B cell (primary cell): ENCODE results near the gene HOXA5. TPM values are rescaled to one million over a fixed set of nuclear protein-coding genes. Genes with fewer than 3 reads are reported as not detected.

Source experiments
- ATAC-seq: fragments of 200-7000 bp; cut with Tn5 transposase; one replicate; pipeline ENCODE4 v1.10.0; 2021; ENCODE audit warnings: low read depth, mild to moderate bottlenecking, moderate number of reproducible peaks, moderate library complexity
- CTCF ChIA-PET: fragments of 350-600 bp; sonication (Branson Sonifier 250); formaldehyde crosslinking; loops from one replicate; lab custom pipeline; 2021; ENCODE audit warnings: antibody characterized with exemption, inconsistent platforms; lab: Charles Lee
- POLR2A ChIA-PET: fragments of 350-600 bp; sonication (Branson Sonifier 250); formaldehyde crosslinking; loops from one replicate; lab custom pipeline; 2021; ENCODE audit warnings: antibody characterized with exemption; lab: Charles Lee
- DNase-seq: peaks from one replicate; pipeline ENCODE4 v3.0.0; 2013
- H2AFZ ChIP-seq: 2 replicates; pipeline ENCODE4 v1.6.1; 2012; ENCODE audit warnings: mild to moderate bottlenecking, low read depth, low read length; ENCODE audit not compliant: insufficient read depth, poor library complexity, severe bottlenecking
- H3K27ac ChIP-seq, 2 donors: 1 replicate in 1 of 2; 2 replicates in 1 of 2; pipeline ENCODE4 v1.5.1; 2012 to 2013; ENCODE audit warnings: low read length in 2 of 2, mild to moderate bottlenecking in 2 of 2, moderate library complexity in 1 of 2
- H3K27me3 ChIP-seq, 4 experiments: fragments of 200-600 bp in 1 of 4; sonication (generic) in 1 of 4; replicated peaks in 1 of 4; 1 replicate in 2 of 4; 2 replicates in 2 of 4; pipeline versions ENCODE4 v1.6.1 to v1.7.0; 2013 to 2016; ENCODE audit warnings: low read length in 3 of 4, mild to moderate bottlenecking in 2 of 4, mixed read lengths in 1 of 4, moderate library complexity in 1 of 4; ENCODE audit not compliant: insufficient read depth in 4 of 4, control insufficient read depth in 3 of 4; ENCODE audit errors: control extremely low read depth in 1 of 4
- H3K36me3 ChIP-seq, 2 experiments: replicated peaks in 1 of 2; 1 replicate in 1 of 2; 2 replicates in 1 of 2; pipeline versions ENCODE4 v1.6.1 to v1.7.1; 2013; ENCODE audit warnings: low read length in 1 of 2; ENCODE audit not compliant: insufficient read depth in 2 of 2, control insufficient read depth in 1 of 2; ENCODE audit errors: control extremely low read depth in 1 of 2, extremely low read depth in 1 of 2
- H3K4me1 ChIP-seq, 2 donors: fragments of 200-600 bp in 1 of 2; sonication (generic) in 1 of 2; 1 replicate in 1 of 2; 2 replicates in 1 of 2; pipeline versions ENCODE4 v1.5.1 to v1.6.1; 2013 to 2017; ENCODE audit warnings: low read length in 2 of 2; ENCODE audit not compliant: control insufficient read depth in 2 of 2, insufficient read depth in 2 of 2
- H3K4me2 ChIP-seq: replicated peaks from 2 replicates; pipeline ENCODE3; 2012; ENCODE audit warnings: mild to moderate bottlenecking, low read depth, low read length; ENCODE audit not compliant: poor library complexity, severe bottlenecking
- H3K4me3 ChIP-seq, 5 experiments: fragments of 200-600 bp in 1 of 5; sonication (generic) in 1 of 5; 1 replicate in 3 of 5; 2 replicates in 2 of 5; pipeline versions ENCODE4 v1.5.1 to v1.7.0; 2011 to 2016; ENCODE audit warnings: low read length in 4 of 5, mild to moderate bottlenecking in 4 of 5, low read depth in 2 of 5, control low read depth in 1 of 5, moderate library complexity in 1 of 5; ENCODE audit not compliant: insufficient read depth in 1 of 5; ENCODE audit errors: control extremely low read depth in 1 of 5, extremely low read depth in 1 of 5
- H3K79me2 ChIP-seq: fragments of 200-600 bp; sonication (generic); one replicate; pipeline ENCODE4 v1.6.0; 2016; ENCODE audit warnings: low read length; ENCODE audit not compliant: control insufficient read depth, insufficient read depth
- H3K9ac ChIP-seq: fragments of 200-600 bp; sonication (generic); 2 replicates; pipeline ENCODE4 v1.6.1; 2017; ENCODE audit warnings: mild to moderate bottlenecking, low read length, moderate library complexity
- H3K9me3 ChIP-seq, 3 donors: one replicate each; pipeline versions ENCODE4 v1.6.1 to v1.7.1; 2013; ENCODE audit warnings: low read length in 2 of 3; ENCODE audit not compliant: control insufficient read depth in 2 of 3, insufficient read depth in 1 of 3; ENCODE audit errors: control extremely low read depth in 1 of 3
- H4K20me1 ChIP-seq: 2 replicates; pipeline ENCODE4 v1.6.0; 2012; ENCODE audit warnings: mild to moderate bottlenecking, low read length; ENCODE audit not compliant: insufficient read depth, control insufficient read depth, poor library complexity, severe bottlenecking
- H3K27ac Mint-ChIP-seq: one replicate; pipeline ENCODE4 v1.8.0; 2021; ENCODE audit warnings: mixed read lengths
- H3K27me3 Mint-ChIP-seq: one replicate; pipeline ENCODE4 v1.8.0; 2021; ENCODE audit warnings: mixed read lengths
- H3K4me1 Mint-ChIP-seq: one replicate; pipeline ENCODE4 v1.8.0; 2021; ENCODE audit warnings: mixed read lengths
- H3K4me3 Mint-ChIP-seq: one replicate; pipeline ENCODE4 v1.8.0; 2021; ENCODE audit warnings: mixed read lengths
- H3K9me3 Mint-ChIP-seq: one replicate; pipeline ENCODE4 v1.8.0; 2022; ENCODE audit warnings: mixed read lengths; ENCODE audit not compliant: insufficient read depth
- CTCF ChIP-seq: fragments of 200-600 bp; IDR thresholded peaks from one replicate; pipeline ENCODE4 v1.8.0; 2022; ENCODE audit warnings: antibody characterized with exemption, mild to moderate bottlenecking
- EZH2 ChIP-seq: IDR thresholded peaks from 2 replicates; pipeline ENCODE4 v1.6.1; 2012; ENCODE audit warnings: borderline replicate concordance, low read depth, mild to moderate bottlenecking, moderate library complexity, low read length; ENCODE audit not compliant: insufficient read depth, poor library complexity, severe bottlenecking
- WGBS: methylation state at CpG from one replicate; pipeline ENCODE4 v1.1.5; 2013; ENCODE audit warnings: missing lambda C conversion rate; ENCODE audit not compliant: insufficient coverage; 5-methylcytosine and 5-hydroxymethylcytosine counted together
- intact Hi-C: fragments of 100-400 bp; cut with micrococcal nuclease; formaldehyde crosslinking; loops from one replicate; pipeline ENCODE4 v1.10.0; 2022
- polyA plus RNA-seq: library from polyadenylated mRNA; depleted of rRNA; stranded (reverse); fragments of >200 nt; gene quantifications from 2 replicates; pipeline ENCODE4 v1.2.3, GENCODE V29; 2012
- total RNA-seq, 2 donors: library from RNA; stranded (reverse); fragments of 120-200 nt in 1 of 2; gene quantifications; 1 replicate in 1 of 2; 2 replicates in 1 of 2; pipeline versions ENCODE4 v1.2.3 to v1.2.4, GENCODE V29; 2013 to 2022

Gene HOXA5
- total and polyA plus RNA-seq, 2 donors (not counting 1 experiment from before 2014, with no cell fraction given) = not detected

- Mint-ChIP-seq H3K9me3 (no peaks in the 10 kb centered on the region), H3K4me1 (no peaks in the 10 kb centered on the region), H3K27ac (no peak overlapping the region), H3K27me3 (peaks cover 15% of the 10 kb centered on the region), H3K4me3 (no peak overlapping the region)
- Histone ChIP-seq H3K79me2 (no peaks in the 10 kb centered on the region), H2AFZ (no peak overlapping the region), H3K27ac (no peak overlapping the region), H3K4me3 (no peak overlapping the region), H4K20me1 (no peaks in the 10 kb centered on the region), H3K4me2 (no peak overlapping the region), H3K27me3 (peaks cover 0 to 7% (median 0%) of the 10 kb centered on the region in 4 experiments), H3K4me1 (no peaks in the 10 kb centered on the region), H3K9ac (no peak overlapping the region), H3K9me3 (no peaks in the 10 kb centered on the region), H3K36me3 (no peaks in the 10 kb centered on the region)
- ChIA-PET CTCF (interaction anchor here (1.4 kb wide), 1 partner anchor 8 kb away, joined by 4 read pairs; no protein-coding TSS in a partner anchor), POLR2A (no interaction called here)
- TF ChIP-seq EZH2 (no peak), CTCF (no peak)
- intact Hi-C loops = no loop called here
- no peak for DNase-seq
- ATAC-seq = no peak
- 95% methylated on average over 14 of the region's 20 CpGs for WGBS
These were observed 27.2 kb downstream of the HOXA5 start for GRCh38 chr7:27116031-27116961.
